ENCODE data around the gene DYSF. TPM values are rescaled to one million over a fixed set of nuclear protein-coding genes. Genes with fewer than 3 reads are reported as not detected.
A peak's percentile ranks its signal among the peaks of the same experiment; 100 is the strongest.
"Not testable (repeated sequence)": the region's sequence is repeated elsewhere in the genome, so short reads cannot be mapped to it uniquely, and the experiment has no call there.

The DYSF gene
- total and polyA plus RNA-seq, 5 experiments from 2014 or later, result 3.0 to 3.5 (median 3.2) TPM

DNA sequence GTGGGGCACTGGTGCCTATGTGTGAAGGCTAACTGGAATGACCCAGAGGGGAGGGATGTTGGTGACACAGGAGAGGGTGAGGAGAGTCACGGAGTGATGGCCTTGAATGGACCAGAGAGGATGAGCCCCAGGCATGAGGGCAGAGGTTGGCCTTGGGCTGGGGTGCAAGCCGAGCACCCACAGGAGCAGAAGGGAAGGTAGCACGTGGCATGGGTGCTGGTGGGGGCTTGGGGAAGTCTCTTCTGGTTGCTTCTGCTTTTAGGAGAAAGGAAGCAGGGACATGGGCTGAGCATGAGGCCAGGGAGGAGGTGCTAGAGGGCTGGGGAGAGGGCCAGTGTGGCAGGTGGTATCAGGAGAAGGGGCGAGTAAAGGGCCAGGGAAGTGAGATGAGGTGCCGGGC lies 183.8 kb downstream of the DYSF start:
- H3K27ac Mint-ChIP-seq, result no peak overlapping the region
- ATAC-seq (no peak), DNase-seq (no peak)
- H3K4me1 Mint-ChIP-seq, result no peaks in the 10 kb centered on the region
- POLR2A ChIA-PET, result no interaction called here
- no peak overlapping the region for H3K4me3 Mint-ChIP-seq
- H3K9me3 Mint-ChIP-seq, result no peaks in the 10 kb centered on the region
- H3K36me3 Mint-ChIP-seq, result no peaks in the 10 kb centered on the region
- peaks cover 6 to 10% (median 10%) of the 10 kb centered on the region in 5 donors for H3K27me3 Mint-ChIP-seq

GRCh38 chr2:71637736-71638135 lies 184.4 kb downstream of the DYSF start:
- Mint-ChIP-seq H3K27me3 (peaks cover 8 to 13% (median 10%) of the 10 kb centered on the region in 5 donors), H3K9me3 (no peaks in the 10 kb centered on the region), H3K4me1 (no peaks in the 10 kb centered on the region), H3K4me3 (no peak overlapping the region), H3K36me3 (no peaks in the 10 kb centered on the region), H3K27ac (no peak overlapping the region)
- no peak for DNase-seq
- POLR2A ChIA-PET, result no interaction called here
- no peak for ATAC-seq

- H3K36me3 Mint-ChIP-seq, result no peaks in the 10 kb centered on the region
- peaks cover under 1 to 20% (median 13%) of the 10 kb centered on the region in 5 donors for H3K27me3 Mint-ChIP-seq
- DNase-seq (no peak), ATAC-seq (no peak)
- no peaks in the 10 kb centered on the region for H3K9me3 Mint-ChIP-seq
- POLR2A ChIA-PET, result no interaction called here
- H3K4me3 Mint-ChIP-seq, result no peak overlapping the region
- H3K4me1 Mint-ChIP-seq, result no peaks in the 10 kb centered on the region
- H3K27ac Mint-ChIP-seq, result no peak overlapping the region
Observed at GRCh38 chr2:71639735-71640134, 186.4 kb downstream of the DYSF start.

GRCh38 chr2:71640489-71640888 lies 187.1 kb downstream of the DYSF start:
- H3K27ac Mint-ChIP-seq, result no peak overlapping the region
- no peaks in the 10 kb centered on the region for H3K4me1 Mint-ChIP-seq
- no peak for DNase-seq
- no peak overlapping the region for H3K4me3 Mint-ChIP-seq
- no peak for ATAC-seq
- no peaks in the 10 kb centered on the region for H3K36me3 Mint-ChIP-seq
- no peaks in the 10 kb centered on the region for H3K9me3 Mint-ChIP-seq
- POLR2A ChIA-PET, result no interaction called here
- peaks cover 0 to 24% (median 18%) of the 10 kb centered on the region in 5 donors for H3K27me3 Mint-ChIP-seq

- no peak overlapping the region for H3K27ac Mint-ChIP-seq
- peaks cover 7 to 47% (median 25%) of the 10 kb centered on the region in 5 donors for H3K27me3 Mint-ChIP-seq
- peaks cover 0 to 6% (median 2%) of the 10 kb centered on the region in 3 donors for H3K36me3 Mint-ChIP-seq
- ATAC-seq, result no peak
- no peaks in the 10 kb centered on the region for H3K4me1 Mint-ChIP-seq
- H3K9me3 Mint-ChIP-seq, result peaks cover 0 to 9% (median 0%) of the 10 kb centered on the region in 9 donors
- no peak overlapping the region for H3K4me3 Mint-ChIP-seq
- POLR2A ChIA-PET, result no interaction called here
- DNase-seq, result no peak
Observed at GRCh38 chr2:71643674-71644357, 190.5 kb downstream of the DYSF start.

DNA sequence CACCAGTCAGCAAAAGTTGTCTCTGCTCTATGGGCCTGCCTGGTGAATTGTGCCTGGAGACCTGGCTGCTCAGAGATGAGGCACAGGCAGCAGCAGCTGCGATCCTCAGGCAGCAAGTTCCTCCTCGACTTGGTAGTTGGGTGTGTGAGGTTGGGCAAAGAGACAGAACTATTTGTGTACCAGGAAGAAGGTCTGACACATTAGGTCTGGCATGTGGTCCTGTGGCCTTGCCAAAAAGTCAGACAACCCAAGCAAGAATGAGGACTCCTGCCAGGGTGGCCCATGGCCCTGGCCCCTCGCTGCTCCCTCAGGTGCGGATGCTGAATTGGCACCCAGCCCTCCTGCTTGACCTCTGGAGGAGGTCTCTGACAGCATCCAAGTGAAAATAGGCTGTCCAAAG lies 192.7 kb downstream of the DYSF start:
- Mint-ChIP-seq H3K4me1 (no peaks in the 10 kb centered on the region), H3K9me3 (peaks cover 0 to 9% (median 0%) of the 10 kb centered on the region in 9 donors), H3K4me3 (no peak overlapping the region), H3K27ac (no peak overlapping the region), H3K27me3 (peaks cover 8 to 47% (median 27%) of the 10 kb centered on the region in 5 donors), H3K36me3 (peaks cover 0 to 6% (median 2%) of the 10 kb centered on the region in 3 donors)
- DNase-seq, result no peak
- POLR2A ChIA-PET, result no interaction called here
- no peak for ATAC-seq

GRCh38 chr2:71647356-71647755 lies 194.0 kb downstream of the DYSF start:
- Mint-ChIP-seq H3K27me3 (peaks cover 8 to 47% (median 22%) of the 10 kb centered on the region in 5 donors), H3K4me3 (no peak overlapping the region), H3K4me1 (no peaks in the 10 kb centered on the region), H3K27ac (no peak overlapping the region), H3K9me3 (peaks cover 0 to 12% (median 0%) of the 10 kb centered on the region in 9 donors), H3K36me3 (peaks cover 0 to 6% (median 3%) of the 10 kb centered on the region in 3 donors)
- no peak for DNase-seq
- POLR2A ChIA-PET, result no interaction called here
- ATAC-seq, result no peak

DNA sequence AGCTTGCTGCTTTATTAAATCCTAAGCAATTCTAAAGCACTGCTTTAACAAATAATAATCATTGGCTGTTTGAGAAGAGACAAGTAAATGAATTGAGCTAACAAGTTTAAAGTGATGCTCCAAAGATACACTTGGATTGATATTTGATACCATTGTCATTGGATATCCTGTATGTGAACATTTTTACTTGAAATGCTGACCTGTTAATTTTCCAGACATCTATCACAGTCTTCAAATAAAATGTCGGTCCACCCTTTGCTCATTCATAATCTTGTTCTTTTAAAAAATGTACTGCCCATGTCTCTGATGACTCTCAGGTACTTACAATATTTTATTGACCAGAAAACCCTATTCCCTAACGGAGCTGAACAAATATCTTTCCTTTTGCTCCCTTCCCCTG lies 202.1 kb downstream of the DYSF start:
- peaks cover 0 to 34% (median 27%) of the 10 kb centered on the region in 9 donors for H3K9me3 Mint-ChIP-seq
- peaks cover 0 to 17% (median 2%) of the 10 kb centered on the region in 5 donors for H3K27me3 Mint-ChIP-seq
- no peak overlapping the region for H3K4me3 Mint-ChIP-seq
- peaks cover 3 to 22% (median 12%) of the 10 kb centered on the region in 3 donors for H3K36me3 Mint-ChIP-seq
- H3K27ac Mint-ChIP-seq, result no peak overlapping the region
- POLR2A ChIA-PET, result no interaction called here
- no peak for DNase-seq
- ATAC-seq, result no peak
- no peaks in the 10 kb centered on the region for H3K4me1 Mint-ChIP-seq

- peaks cover 3 to 22% (median 11%) of the 10 kb centered on the region in 3 donors for H3K36me3 Mint-ChIP-seq
- H3K4me1 Mint-ChIP-seq, ATAC-seq, H3K27ac Mint-ChIP-seq, DNase-seq, POLR2A ChIA-PET, H3K4me3 Mint-ChIP-seq: not testable (repeated sequence)
- peaks cover 0 to 34% (median 27%) of the 10 kb centered on the region in 9 donors for H3K9me3 Mint-ChIP-seq
- H3K27me3 Mint-ChIP-seq, result peaks cover 0 to 17% (median 0%) of the 10 kb centered on the region in 5 donors
Observed at GRCh38 chr2:71658256-71658655, 204.9 kb downstream of the DYSF start.

DNA sequence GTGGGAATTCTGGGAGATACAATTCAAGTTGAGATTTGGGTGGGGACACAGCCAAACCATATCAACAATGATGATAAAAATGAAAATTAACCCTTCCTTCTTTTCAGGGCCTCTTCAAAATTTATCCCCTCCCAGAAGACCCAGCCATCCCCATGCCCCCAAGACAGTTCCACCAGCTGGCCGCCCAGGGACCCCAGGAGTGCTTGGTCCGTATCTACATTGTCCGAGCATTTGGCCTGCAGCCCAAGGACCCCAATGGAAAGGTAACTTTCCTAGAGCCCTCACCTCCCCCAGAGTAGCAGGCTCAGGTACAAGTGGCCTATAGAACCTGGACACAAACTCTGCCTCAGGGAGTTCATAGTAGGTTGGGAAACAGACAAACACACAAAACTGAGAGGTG lies 205.4 kb downstream of the DYSF start:
- peaks cover 0 to 34% (median 27%) of the 10 kb centered on the region in 9 donors for H3K9me3 Mint-ChIP-seq
- peak in 1 of 10 donors; percentile 48 for DNase-seq
- no peak overlapping the region for H3K27ac Mint-ChIP-seq
- peaks cover 3 to 22% (median 11%) of the 10 kb centered on the region in 3 donors for H3K36me3 Mint-ChIP-seq
- ATAC-seq, result no peak
- no peaks in the 10 kb centered on the region for H3K4me1 Mint-ChIP-seq
- POLR2A ChIA-PET, result no interaction called here
- H3K4me3 Mint-ChIP-seq, result no peak overlapping the region
- peaks cover 0 to 17% (median 0%) of the 10 kb centered on the region in 5 donors for H3K27me3 Mint-ChIP-seq

DNA sequence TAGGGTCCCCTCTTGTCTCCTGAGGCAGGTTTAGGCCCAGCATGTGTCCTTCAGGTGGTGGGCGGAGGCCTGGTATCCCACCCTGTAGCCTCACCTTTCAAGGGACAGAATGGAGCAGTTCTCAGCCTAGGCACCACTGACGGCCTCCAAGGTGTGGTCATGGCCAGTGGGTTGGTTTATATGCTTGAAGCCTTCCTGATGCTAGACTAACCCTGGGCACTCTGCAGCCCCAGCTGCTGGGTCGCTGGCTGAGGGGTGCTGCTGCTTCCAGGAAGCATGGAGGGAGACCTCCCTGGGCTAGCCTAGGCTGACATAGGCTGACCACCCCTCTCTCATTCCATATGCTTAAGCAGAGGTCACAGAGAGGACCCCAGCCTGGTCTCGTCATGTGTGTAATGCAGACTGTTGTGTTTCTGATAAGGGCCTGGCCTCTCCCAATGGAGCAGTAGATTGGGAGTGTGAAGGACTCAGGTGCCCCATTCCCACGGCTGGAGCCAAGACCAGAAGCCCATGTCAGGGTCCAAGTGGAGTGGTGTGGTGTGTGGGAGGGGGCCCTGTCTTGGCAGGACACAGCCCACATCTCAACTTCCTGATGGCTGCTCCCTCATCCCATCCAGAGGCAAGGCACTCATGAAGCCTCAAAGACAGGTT lies 206.6 kb downstream of the DYSF start:
- POLR2A ChIA-PET, result no interaction called here
- DNase-seq (peak in 1 of 10 donors; percentile 26), ATAC-seq (no peak)
- no peak overlapping the region for H3K4me3 Mint-ChIP-seq
- H3K9me3 Mint-ChIP-seq, result peaks cover 0 to 34% (median 29%) of the 10 kb centered on the region in 9 donors
- H3K27ac Mint-ChIP-seq, result no peak overlapping the region
- H3K4me1 Mint-ChIP-seq, result no peaks in the 10 kb centered on the region
- H3K27me3 Mint-ChIP-seq, result peaks cover 0 to 22% (median 0%) of the 10 kb centered on the region in 5 donors
- peaks cover 3 to 22% (median 11%) of the 10 kb centered on the region in 3 donors for H3K36me3 Mint-ChIP-seq

GRCh38 chr2:71661782-71662181 lies 208.4 kb downstream of the DYSF start:
- DNase-seq (peak in 1 of 10 donors; percentile 24), ATAC-seq (no peak)
- H3K27me3 Mint-ChIP-seq, result peaks cover 0 to 15% (median 1%) of the 10 kb centered on the region in 5 donors
- H3K36me3 Mint-ChIP-seq, result peaks cover 3 to 16% (median 11%) of the 10 kb centered on the region in 3 donors
- no peaks in the 10 kb centered on the region for H3K4me1 Mint-ChIP-seq
- no peak overlapping the region for H3K4me3 Mint-ChIP-seq
- POLR2A ChIA-PET, result no interaction called here
- peaks cover 0 to 25% (median 19%) of the 10 kb centered on the region in 9 donors for H3K9me3 Mint-ChIP-seq
- H3K27ac Mint-ChIP-seq, result no peak overlapping the region

- peak in 1 of 10 donors; percentile 14 for DNase-seq
- Mint-ChIP-seq H3K27ac (no peak overlapping the region), H3K9me3 (peaks cover 0 to 20% (median 15%) of the 10 kb centered on the region in 9 donors), H3K36me3 (peaks cover 3 to 16% (median 6%) of the 10 kb centered on the region in 3 donors), H3K4me1 (no peaks in the 10 kb centered on the region), H3K27me3 (peaks cover 0 to 21% (median 1%) of the 10 kb centered on the region in 5 donors), H3K4me3 (no peak overlapping the region)
- POLR2A ChIA-PET, result no interaction called here
- no peak for ATAC-seq
Observed at GRCh38 chr2:71662665-71663394, 209.5 kb downstream of the DYSF start.
